GM12801 (cell line): ENCODE results near the gene ESYT1.

Source experiments
- TF ChIP-seq, protein P1 (sequence below): IDR thresholded peaks from one replicate; pipeline ENCODE4 v1.5.1; 2011; ENCODE audit warnings: control low read depth; ENCODE audit not compliant: insufficient read length; ENCODE audit errors: extremely low read depth

The ESYT1 gene, protein sequence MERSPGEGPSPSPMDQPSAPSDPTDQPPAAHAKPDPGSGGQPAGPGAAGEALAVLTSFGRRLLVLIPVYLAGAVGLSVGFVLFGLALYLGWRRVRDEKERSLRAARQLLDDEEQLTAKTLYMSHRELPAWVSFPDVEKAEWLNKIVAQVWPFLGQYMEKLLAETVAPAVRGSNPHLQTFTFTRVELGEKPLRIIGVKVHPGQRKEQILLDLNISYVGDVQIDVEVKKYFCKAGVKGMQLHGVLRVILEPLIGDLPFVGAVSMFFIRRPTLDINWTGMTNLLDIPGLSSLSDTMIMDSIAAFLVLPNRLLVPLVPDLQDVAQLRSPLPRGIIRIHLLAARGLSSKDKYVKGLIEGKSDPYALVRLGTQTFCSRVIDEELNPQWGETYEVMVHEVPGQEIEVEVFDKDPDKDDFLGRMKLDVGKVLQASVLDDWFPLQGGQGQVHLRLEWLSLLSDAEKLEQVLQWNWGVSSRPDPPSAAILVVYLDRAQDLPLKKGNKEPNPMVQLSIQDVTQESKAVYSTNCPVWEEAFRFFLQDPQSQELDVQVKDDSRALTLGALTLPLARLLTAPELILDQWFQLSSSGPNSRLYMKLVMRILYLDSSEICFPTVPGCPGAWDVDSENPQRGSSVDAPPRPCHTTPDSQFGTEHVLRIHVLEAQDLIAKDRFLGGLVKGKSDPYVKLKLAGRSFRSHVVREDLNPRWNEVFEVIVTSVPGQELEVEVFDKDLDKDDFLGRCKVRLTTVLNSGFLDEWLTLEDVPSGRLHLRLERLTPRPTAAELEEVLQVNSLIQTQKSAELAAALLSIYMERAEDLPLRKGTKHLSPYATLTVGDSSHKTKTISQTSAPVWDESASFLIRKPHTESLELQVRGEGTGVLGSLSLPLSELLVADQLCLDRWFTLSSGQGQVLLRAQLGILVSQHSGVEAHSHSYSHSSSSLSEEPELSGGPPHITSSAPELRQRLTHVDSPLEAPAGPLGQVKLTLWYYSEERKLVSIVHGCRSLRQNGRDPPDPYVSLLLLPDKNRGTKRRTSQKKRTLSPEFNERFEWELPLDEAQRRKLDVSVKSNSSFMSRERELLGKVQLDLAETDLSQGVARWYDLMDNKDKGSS

DNA sequence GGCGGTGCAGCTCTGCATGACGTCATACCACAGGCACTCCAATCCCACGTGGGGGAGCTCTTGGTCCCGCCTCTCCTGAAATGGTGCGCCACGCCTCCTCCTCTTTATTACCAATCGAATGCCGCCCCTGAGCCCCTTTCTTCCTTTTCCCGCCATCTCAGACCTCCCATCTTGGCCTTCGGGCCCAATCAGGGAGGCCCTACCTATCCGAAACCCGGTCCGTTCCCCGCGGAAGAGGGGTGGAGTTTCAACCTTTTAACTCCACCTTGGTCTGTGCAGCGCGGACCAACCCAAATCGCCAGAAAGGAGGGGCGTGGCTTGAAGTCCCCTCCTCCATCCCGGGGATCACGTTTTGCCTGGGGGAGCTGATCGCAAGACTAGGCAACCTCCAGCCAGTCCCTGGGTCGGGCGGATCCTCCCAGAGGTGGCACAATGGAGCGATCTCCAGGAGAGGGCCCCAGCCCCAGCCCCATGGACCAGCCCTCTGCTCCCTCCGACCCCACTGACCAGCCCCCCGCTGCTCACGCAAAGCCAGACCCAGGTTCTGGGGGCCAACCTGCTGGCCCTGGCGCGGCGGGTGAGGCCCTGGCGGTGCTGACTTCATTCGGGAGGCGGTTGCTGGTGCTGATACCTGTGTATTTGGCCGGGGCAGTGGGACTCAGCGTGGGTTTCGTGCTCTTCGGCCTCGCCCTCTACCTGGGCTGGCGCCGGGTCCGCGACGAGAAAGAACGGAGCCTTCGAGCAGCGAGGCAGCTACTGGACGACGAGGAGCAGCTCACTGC, at the start of gene ESYT1:
Gene ESYT1, plus strand, starts transcription at position 380 of the 782 bp plus-strand sequence. Its CDS starts 53 bp downstream, at position 433.
- TF ChIP-seq, protein P1, sequence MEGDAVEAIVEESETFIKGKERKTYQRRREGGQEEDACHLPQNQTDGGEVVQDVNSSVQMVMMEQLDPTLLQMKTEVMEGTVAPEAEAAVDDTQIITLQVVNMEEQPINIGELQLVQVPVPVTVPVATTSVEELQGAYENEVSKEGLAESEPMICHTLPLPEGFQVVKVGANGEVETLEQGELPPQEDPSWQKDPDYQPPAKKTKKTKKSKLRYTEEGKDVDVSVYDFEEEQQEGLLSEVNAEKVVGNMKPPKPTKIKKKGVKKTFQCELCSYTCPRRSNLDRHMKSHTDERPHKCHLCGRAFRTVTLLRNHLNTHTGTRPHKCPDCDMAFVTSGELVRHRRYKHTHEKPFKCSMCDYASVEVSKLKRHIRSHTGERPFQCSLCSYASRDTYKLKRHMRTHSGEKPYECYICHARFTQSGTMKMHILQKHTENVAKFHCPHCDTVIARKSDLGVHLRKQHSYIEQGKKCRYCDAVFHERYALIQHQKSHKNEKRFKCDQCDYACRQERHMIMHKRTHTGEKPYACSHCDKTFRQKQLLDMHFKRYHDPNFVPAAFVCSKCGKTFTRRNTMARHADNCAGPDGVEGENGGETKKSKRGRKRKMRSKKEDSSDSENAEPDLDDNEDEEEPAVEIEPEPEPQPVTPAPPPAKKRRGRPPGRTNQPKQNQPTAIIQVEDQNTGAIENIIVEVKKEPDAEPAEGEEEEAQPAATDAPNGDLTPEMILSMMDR = no peak

DNA sequence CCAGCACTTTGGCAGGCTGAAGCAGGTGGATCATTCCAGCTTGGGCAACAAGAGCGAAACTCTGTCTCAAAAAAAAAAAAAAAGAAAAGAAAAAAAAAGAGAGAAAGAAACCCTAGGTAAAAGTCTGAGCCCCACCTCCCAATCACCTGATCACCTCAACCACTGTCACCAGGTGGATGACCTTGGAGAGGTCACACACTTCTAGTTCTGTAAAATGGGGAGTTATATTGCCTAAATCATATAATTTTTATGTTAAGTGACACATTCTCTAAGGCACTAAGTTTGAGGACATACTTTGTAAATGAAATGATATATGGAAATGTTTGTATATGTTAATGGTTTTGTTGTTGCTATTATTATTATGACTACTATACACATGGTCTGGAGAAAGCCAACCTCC, 49.6 kb upstream of the ESYT1 start:
- TF ChIP-seq, protein P1 = no peak

DNA sequence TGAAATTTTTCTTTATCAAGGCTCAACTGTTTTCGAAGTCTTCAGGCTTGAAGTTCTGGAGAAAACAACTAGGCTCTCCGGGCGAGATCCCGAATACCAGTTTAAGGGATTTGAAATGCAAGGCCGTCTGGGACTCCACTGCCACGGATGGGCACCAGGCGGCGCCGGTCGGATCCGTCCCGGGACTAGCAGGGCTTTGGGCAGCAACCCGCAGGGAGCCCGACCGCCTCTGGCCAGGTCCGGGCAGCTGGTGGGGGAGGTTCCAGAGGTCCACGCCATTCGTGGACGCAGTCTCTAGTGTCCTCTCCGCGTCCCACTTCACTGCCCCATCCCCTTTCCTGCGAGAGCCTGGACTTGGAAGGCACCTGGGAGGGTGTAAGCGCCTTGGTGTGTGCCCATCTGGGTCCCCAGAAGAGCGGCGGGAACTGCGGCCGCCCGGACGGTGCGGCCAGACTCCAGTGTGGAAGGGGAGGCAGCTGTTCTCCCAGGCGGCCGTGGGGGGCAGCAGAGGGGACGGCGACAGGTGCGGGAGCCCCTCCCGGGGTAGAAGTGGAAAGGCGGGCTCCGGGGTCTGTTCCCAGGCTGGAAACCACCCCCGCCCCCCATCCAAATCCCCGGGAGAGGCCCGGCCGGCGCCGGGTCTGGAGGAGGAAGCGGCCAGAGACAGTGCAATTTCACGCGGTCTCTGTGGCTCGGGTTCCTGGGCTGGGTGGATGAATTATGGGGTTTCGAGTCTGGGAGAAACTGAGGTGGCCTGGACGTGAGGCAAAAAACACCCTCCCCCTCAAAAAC, 48.9 kb upstream of the ESYT1 start:
- TF ChIP-seq, protein P1 = no peak

DNA sequence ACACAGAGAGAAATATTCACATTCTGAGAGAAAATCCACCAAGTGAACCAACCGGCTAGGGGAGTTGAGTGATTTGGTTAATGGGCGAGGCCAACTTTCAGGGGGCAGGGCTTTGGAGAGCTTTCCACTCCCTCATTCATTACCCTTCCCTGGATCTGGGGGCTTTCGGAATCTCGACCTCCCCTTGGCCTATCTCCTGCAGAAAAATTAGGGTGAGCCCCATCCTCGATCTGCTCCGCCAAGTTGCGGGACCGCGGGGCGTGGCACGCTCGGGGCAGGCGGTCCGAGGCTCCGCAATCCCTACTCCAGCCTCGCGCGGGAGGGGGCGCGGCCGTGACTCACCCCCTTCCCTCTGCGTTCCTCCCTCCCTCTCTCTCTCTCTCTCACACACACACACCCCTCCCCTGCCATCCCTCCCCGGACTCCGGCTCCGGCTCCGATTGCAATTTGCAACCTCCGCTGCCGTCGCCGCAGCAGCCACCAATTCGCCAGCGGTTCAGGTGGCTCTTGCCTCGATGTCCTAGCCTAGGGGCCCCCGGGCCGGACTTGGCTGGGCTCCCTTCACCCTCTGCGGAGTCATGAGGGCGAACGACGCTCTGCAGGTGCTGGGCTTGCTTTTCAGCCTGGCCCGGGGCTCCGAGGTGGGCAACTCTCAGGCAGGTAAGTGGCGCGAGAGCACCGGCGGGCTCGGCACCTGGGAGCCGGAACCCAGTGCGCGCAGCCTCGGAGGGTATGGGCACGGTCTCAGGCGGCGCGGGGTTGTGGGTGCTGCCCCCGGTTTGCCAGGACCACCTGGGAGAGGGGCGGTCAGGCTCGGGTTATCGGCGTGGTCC, 48.1 kb upstream of the ESYT1 start, which contains the start of gene ERBB3:
Gene ERBB3, plus strand, starts transcription at position 443 of the 833 bp plus-strand sequence. Its CDS starts 136 bp downstream, at position 579.
- TF ChIP-seq, protein P1 = no peak

DNA sequence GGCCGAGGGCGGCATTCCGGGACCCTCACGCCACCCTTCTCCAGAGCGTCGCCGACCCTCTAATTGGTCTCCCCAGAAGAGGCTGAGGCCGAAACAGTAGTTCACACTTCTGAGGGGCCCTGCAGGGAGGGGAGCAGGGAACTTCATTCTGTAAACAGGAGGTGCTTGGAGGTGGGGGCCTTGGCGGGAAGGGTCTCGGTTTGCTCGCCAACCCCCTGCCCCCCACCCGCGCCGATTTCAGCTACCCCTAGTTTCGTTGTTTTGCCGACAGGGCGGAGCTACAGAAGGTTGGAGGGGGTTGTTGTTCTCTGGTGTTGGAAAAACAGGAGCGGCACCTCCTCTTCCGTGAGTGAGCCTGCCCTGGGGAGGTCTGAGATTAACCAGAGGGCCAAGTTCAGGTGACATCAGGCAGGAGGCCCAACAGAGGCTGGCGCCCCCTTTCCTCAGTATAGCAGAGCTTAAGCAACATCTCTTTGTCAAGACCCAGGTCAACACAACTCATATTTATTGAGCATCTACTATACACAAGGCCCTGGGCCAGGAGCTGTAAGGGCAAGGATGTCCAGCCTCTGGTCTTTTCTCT, 47.4 kb upstream of the ESYT1 start:
- TF ChIP-seq, protein P1 = no peak
